HepG2 (cell line): ENCODE results near the gene BPIFB2. TPM values are rescaled to one million over a fixed set of nuclear protein-coding genes. Genes with fewer than 3 reads are reported as not detected.

Source experiments
- CCAR2 ChIP-seq: fragments of 200-400 bp; formaldehyde crosslinking; optimal IDR thresholded peaks from 2 replicates; pipeline ENCODE3; 2018; ENCODE audit warnings: low read depth, mild to moderate bottlenecking, low read length, moderate library complexity
- KDM5B ChIP-seq: sonication (generic); formaldehyde crosslinking; IDR thresholded peaks from 2 replicates; pipeline ENCODE4 v1.4.0; 2020; ENCODE audit warnings: missing genetic modification reagents, mild to moderate bottlenecking, borderline replicate concordance
- MAFK ChIP-seq, 2 experiments: IDR thresholded peaks in 1 of 2; conservative IDR thresholded peaks in 1 of 2; 2 replicates each; pipeline ENCODE4 v1.6.1; 2011; ENCODE audit warnings: improper control_type of control experiment in 2 of 2, low read length in 2 of 2
- NBN ChIP-seq: fragments of 450-650 bp; conservative IDR thresholded peaks from 2 replicates; pipeline ENCODE4 v1.6.1; 2017
- PLRG1 ChIP-seq: fragments of 450-650 bp; conservative IDR thresholded peaks from 2 replicates; pipeline ENCODE4 v1.6.1; 2016
- ZNF17 ChIP-seq: sonication (generic); formaldehyde crosslinking; IDR thresholded peaks from 2 replicates; pipeline ENCODE4 v1.5.0; 2020; ENCODE audit warnings: mild to moderate bottlenecking, missing genetic modification reagents
- ZNF260 ChIP-seq: sonication (generic); formaldehyde crosslinking; IDR thresholded peaks from 2 replicates; pipeline ENCODE4 v1.4.0; 2020; ENCODE audit warnings: missing genetic modification reagents, low read depth, mild to moderate bottlenecking, borderline replicate concordance
- ZNF557 ChIP-seq: sonication (generic); formaldehyde crosslinking; IDR thresholded peaks from 2 replicates; pipeline ENCODE4 v1.4.0; 2020; ENCODE audit warnings: missing genetic modification reagents
- ZNF746 ChIP-seq: sonication (generic); formaldehyde crosslinking; IDR thresholded peaks from 2 replicates; pipeline ENCODE4 v1.8.0; 2022; ENCODE audit warnings: mild to moderate bottlenecking, missing genetic modification reagents
- ZNF775 ChIP-seq: sonication (generic); formaldehyde crosslinking; IDR thresholded peaks from 2 replicates; pipeline ENCODE4 v1.4.0; 2020; ENCODE audit warnings: missing genetic modification reagents, mild to moderate bottlenecking, moderate library complexity, borderline replicate concordance
- polyA plus RNA-seq, 8 experiments: library from polyadenylated mRNA; depleted of rRNA in 3 of 8; stranded (reverse) in 7 of 8; unstranded in 1 of 8; fragments of >200 nt; fragmentation: Illumina TruSeq in 4 of 8; extraction: Trizol in 4 of 8; gene quantifications; 2 replicates each; pipeline versions ENCODE4 v1.2.1 to v1.2.3, GENCODE V29; 2011 to 2016; ENCODE audit warnings: low read depth in 4 of 8, missing spikeins in 1 of 8, mixed read lengths in 1 of 8; ENCODE audit not compliant: insufficient read depth in 1 of 8
- total RNA-seq, 5 experiments: library from RNA; depleted of rRNA; stranded (reverse); fragments of >200 nt; fragmentation: Illumina TruSeq; extraction: Trizol; gene quantifications; 2 replicates each; pipeline ENCODE4 v1.2.3, GENCODE V29; 2016; ENCODE audit warnings: low read depth in 1 of 5
- TF ChIP-seq, protein P1 (sequence below): sonication (generic); formaldehyde crosslinking; IDR thresholded peaks from 2 replicates; pipeline ENCODE4 v1.5.0; 2020; ENCODE audit warnings: mild to moderate bottlenecking, missing genetic modification reagents
- TF ChIP-seq, protein P2 (sequence below): IDR thresholded peaks from 2 replicates; pipeline ENCODE4 v1.6.1; 2016; ENCODE audit warnings: mild to moderate bottlenecking, missing biosample characterization, missing genetic modification reagents
- TF ChIP-seq, protein P3 (sequence below): sonication (generic); formaldehyde crosslinking; IDR thresholded peaks from 2 replicates; pipeline ENCODE4 v1.5.1; 2020; ENCODE audit warnings: mild to moderate bottlenecking, missing genetic modification reagents
- TF ChIP-seq, protein P4 (sequence below): sonication (generic); formaldehyde crosslinking; IDR thresholded peaks from 2 replicates; pipeline ENCODE4 v1.4.0; 2020; ENCODE audit warnings: mild to moderate bottlenecking, missing genetic modification reagents
- TF ChIP-seq, protein P5 (sequence below): sonication (generic); formaldehyde crosslinking; IDR thresholded peaks from 2 replicates; pipeline ENCODE4 v1.4.0; 2020; ENCODE audit warnings: missing genetic modification reagents

BPIFB2 gene
- total and polyA plus RNA-seq, 2 of the 13 experiments (the other 11 are each of a cell fraction or from before 2014, with no cell fraction given): 54.5 to 902 TPM

DNA sequence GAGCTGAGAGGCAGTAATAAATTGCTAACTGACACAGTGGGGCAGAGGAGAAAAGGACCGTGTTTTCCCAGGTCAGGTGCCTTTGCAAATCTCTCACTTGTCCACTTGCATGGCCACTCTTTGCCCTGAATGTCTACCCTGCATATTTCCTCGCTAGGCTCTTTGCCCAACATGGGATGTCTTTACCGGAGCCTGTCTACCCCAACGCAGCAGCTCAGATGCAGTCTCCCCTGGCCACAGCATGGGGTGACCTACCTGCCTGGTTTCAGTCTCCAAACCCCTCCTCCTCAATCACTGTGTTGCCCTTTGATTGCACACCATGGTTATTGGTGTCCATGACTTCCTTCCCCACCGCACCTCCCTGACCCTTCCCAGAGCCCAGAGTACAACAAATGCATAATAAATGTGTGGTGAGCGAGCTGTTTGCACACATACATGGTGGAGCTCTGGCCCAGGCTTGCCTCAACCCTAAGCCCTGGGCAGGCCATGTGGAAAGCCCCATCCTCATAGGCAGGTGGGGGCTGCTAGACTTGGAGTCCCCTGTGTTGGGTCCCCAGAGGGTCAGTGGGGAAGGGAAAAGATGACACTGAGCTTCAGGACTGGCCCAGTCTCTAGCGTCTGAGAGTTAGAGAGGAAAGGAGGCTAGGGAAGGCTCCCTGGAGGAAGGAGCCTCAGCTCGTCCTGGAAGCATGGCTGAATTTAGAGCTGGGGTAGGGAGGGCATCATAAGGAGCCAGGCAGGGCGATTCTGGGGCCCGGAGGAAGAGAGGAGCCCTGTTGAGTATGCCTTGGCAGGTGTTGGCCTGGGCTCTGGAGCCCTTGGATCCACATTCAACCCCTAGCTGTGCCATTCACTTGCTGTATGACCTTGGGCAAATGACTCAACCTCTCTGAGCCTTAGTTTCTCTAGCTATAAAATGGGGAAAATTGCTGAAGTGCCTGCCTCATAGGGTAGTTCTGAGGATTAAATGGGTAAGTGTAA, 19.6 kb downstream of the BPIFB2 start (continued):
- TF ChIP-seq ZNF260: no peak
- TF ChIP-seq ZNF557 (CRISPR knock-in tag): 0 out of 2 replicates have a peak, but pooled peaks have one; percentile 6
- TF ChIP-seq NBN: no peak
- TF ChIP-seq, protein P1, sequence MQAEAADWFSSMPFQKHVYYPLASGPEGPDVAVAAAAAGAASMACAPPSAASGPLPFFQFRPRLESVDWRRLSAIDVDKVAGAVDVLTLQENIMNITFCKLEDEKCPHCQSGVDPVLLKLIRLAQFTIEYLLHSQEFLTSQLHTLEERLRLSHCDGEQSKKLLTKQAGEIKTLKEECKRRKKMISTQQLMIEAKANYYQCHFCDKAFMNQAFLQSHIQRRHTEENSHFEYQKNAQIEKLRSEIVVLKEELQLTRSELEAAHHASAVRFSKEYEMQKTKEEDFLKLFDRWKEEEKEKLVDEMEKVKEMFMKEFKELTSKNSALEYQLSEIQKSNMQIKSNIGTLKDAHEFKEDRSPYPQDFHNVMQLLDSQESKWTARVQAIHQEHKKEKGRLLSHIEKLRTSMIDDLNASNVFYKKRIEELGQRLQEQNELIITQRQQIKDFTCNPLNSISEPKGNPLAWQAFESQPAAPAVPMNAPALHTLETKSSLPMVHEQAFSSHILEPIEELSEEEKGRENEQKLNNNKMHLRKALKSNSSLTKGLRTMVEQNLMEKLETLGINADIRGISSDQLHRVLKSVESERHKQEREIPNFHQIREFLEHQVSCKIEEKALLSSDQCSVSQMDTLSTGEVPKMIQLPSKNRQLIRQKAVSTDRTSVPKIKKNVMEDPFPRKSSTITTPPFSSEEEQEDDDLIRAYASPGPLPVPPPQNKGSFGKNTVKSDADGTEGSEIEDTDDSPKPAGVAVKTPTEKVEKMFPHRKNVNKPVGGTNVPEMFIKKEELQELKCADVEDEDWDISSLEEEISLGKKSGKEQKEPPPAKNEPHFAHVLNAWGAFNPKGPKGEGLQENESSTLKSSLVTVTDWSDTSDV (CRISPR knock-in tag): no peak
- TF ChIP-seq KDM5B: no peak
- TF ChIP-seq, protein P2, sequence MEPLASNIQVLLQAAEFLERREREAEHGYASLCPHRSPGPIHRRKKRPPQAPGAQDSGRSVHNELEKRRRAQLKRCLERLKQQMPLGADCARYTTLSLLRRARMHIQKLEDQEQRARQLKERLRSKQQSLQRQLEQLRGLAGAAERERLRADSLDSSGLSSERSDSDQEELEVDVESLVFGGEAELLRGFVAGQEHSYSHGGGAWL (CRISPR knock-in tag): no peak
- TF ChIP-seq ZNF746 (CRISPR knock-in tag): no peak
- TF ChIP-seq, protein P3, sequence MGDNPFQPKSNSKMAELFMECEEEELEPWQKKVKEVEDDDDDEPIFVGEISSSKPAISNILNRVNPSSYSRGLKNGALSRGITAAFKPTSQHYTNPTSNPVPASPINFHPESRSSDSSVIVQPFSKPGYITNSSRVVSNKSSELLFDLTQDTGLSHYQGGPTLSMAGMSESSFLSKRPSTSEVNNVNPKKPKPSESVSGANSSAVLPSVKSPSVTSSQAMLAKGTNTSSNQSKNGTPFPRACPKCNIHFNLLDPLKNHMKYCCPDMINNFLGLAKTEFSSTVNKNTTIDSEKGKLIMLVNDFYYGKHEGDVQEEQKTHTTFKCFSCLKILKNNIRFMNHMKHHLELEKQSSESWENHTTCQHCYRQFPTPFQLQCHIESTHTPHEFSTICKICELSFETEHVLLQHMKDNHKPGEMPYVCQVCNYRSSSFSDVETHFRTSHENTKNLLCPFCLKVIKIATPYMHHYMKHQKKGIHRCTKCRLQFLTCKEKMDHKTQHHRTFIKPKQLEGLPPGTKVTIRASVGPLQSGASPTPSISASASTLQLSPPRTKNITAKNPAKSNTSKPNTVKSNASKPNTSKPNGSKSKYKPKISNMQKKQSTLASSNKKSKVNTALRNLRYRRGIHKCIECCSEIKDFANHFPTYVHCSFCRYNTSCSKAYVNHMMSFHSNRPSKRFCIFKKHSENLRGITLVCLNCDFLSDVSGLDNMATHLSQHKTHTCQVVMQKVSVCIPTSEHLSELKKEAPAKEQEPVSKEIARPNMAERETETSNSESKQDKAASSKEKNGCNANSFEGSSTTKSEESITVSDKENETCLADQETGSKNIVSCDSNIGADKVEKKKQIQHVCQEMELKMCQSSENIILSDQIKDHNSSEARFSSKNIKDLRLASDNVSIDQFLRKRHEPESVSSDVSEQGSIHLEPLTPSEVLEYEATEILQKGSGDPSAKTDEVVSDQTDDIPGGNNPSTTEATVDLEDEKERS (CRISPR knock-in tag): no peak
- no peak for TF ChIP-seq PLRG1
- TF ChIP-seq CCAR2: peak; percentile 88
- TF ChIP-seq, protein P4, sequence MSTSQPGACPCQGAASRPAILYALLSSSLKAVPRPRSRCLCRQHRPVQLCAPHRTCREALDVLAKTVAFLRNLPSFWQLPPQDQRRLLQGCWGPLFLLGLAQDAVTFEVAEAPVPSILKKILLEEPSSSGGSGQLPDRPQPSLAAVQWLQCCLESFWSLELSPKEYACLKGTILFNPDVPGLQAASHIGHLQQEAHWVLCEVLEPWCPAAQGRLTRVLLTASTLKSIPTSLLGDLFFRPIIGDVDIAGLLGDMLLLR (CRISPR knock-in tag): no peak; the same call in 1 of the 2 replicates
- no peak for TF ChIP-seq MAFK (conservative IDR thresholded peaks at IDR 0.05 in 1 of 2, IDR thresholded peaks at IDR 0.05 in 1 of 2; ENCODE audit: low read length in 2 of 2)
- TF ChIP-seq, protein P5, sequence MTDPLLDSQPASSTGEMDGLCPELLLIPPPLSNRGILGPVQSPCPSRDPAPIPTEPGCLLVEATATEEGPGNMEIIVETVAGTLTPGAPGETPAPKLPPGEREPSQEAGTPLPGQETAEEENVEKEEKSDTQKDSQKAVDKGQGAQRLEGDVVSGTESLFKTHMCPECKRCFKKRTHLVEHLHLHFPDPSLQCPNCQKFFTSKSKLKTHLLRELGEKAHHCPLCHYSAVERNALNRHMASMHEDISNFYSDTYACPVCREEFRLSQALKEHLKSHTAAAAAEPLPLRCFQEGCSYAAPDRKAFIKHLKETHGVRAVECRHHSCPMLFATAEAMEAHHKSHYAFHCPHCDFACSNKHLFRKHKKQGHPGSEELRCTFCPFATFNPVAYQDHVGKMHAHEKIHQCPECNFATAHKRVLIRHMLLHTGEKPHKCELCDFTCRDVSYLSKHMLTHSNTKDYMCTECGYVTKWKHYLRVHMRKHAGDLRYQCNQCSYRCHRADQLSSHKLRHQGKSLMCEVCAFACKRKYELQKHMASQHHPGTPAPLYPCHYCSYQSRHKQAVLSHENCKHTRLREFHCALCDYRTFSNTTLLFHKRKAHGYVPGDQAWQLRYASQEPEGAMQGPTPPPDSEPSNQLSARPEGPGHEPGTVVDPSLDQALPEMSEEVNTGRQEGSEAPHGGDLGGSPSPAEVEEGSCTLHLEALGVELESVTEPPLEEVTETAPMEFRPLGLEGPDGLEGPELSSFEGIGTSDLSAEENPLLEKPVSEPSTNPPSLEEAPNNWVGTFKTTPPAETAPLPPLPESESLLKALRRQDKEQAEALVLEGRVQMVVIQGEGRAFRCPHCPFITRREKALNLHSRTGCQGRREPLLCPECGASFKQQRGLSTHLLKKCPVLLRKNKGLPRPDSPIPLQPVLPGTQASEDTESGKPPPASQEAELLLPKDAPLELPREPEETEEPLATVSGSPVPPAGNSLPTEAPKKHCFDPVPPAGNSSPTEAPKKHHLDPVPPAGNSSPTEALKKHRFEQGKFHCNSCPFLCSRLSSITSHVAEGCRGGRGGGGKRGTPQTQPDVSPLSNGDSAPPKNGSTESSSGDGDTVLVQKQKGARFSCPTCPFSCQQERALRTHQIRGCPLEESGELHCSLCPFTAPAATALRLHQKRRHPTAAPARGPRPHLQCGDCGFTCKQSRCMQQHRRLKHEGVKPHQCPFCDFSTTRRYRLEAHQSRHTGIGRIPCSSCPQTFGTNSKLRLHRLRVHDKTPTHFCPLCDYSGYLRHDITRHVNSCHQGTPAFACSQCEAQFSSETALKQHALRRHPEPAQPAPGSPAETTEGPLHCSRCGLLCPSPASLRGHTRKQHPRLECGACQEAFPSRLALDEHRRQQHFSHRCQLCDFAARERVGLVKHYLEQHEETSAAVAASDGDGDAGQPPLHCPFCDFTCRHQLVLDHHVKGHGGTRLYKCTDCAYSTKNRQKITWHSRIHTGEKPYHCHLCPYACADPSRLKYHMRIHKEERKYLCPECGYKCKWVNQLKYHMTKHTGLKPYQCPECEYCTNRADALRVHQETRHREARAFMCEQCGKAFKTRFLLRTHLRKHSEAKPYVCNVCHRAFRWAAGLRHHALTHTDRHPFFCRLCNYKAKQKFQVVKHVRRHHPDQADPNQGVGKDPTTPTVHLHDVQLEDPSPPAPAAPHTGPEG (CRISPR knock-in tag): no peak
- no peak for TF ChIP-seq ZNF17 (CRISPR knock-in tag)
- no peak for TF ChIP-seq ZNF775 (CRISPR knock-in tag)
